ENCODE results near the gene PMVK.

Gene PMVK

GRCh38 chr1:154945962-154946850 is 9.7 kb upstream of the PMVK start:
- DNase-seq, result no peak

- DNase-seq, result no peak
These were observed 8.8 kb upstream of the PMVK start for GRCh38 chr1:154945160-154945961.

- DNase-seq, result no peak
These were observed 8.1 kb upstream of the PMVK start for GRCh38 chr1:154944401-154945159.

- DNase-seq, result peak; percentile 56
These were observed 7.3 kb upstream of the PMVK start for GRCh38 chr1:154943649-154944400.

GRCh38 chr1:154941333-154942013 is 5.0 kb upstream of the PMVK start:
- no peak for DNase-seq

- peak; percentile 44 for DNase-seq
These were observed 4.2 kb upstream of the PMVK start for GRCh38 chr1:154940651-154941194.

- DNase-seq, result no peak
These were observed 3.7 kb upstream of the PMVK start for GRCh38 chr1:154940213-154940560.

- DNase-seq, result no peak
These were observed 2.3 kb upstream of the PMVK start for GRCh38 chr1:154938604-154939399.

- DNase-seq, result no peak
These were observed 1.5 kb upstream of the PMVK start for GRCh38 chr1:154937988-154938386.

GRCh38 chr1:154937085-154937987 is 817 bp upstream of the PMVK start:
- DNase-seq, result peak; percentile 93

- DNase-seq, result no peak
These were observed 567 bp downstream of the PMVK start for GRCh38 chr1:154935749-154936554.

GRCh38 chr1:154934358-154934948 is 2.1 kb downstream of the PMVK start:
- DNase-seq, result no peak

- no peak for DNase-seq
These were observed 4.5 kb downstream of the PMVK start for GRCh38 chr1:154931940-154932487.

- no peak for DNase-seq
These were observed 10.3 kb downstream of the PMVK start for GRCh38 chr1:154926201-154926600.

GRCh38 chr1:154925335-154926170 is 11.0 kb downstream of the PMVK start:
- no peak for DNase-seq

GRCh38 chr1:154923695-154924094 is 12.8 kb downstream of the PMVK start:
- DNase-seq, result no peak

- no peak for DNase-seq
These were observed 23.2 kb downstream of the PMVK start for GRCh38 chr1:154913273-154913672.
